ENCODE results near the gene HAUS7. TPM values are rescaled to one million over a fixed set of nuclear protein-coding genes. Genes with fewer than 3 reads are reported as not detected.

Gene HAUS7
- total RNA-seq, 1 donor from 2014 or later: 62.7 TPM

GRCh38 chrX:153454901-153455550, 15.3 kb downstream of the HAUS7 start:
- no peaks in the 10 kb centered on the region for H3K4me1 Mint-ChIP-seq (ENCODE audit: low read depth)
- H3K36me3 Mint-ChIP-seq (ENCODE audit: low read depth): peaks cover 9% of the 10 kb centered on the region
- intact Hi-C loops (cut with micrococcal nuclease): no loop called here
- no peak overlapping the region for H3K4me3 Mint-ChIP-seq
- no peaks in the 10 kb centered on the region for H3K9me3 Mint-ChIP-seq
- H3K27me3 Mint-ChIP-seq (ENCODE audit: insufficient read depth): no peaks in the 10 kb centered on the region
- no peak overlapping the region for H3K27ac Mint-ChIP-seq
- DNase-seq (ENCODE audit: low spot score): no peak

GRCh38 chrX:153450949-153451277, 19.5 kb downstream of the HAUS7 start:
- peaks cover 2% of the 10 kb centered on the region for H3K36me3 Mint-ChIP-seq (ENCODE audit: low read depth)
- no peaks in the 10 kb centered on the region for H3K9me3 Mint-ChIP-seq
- H3K4me3 Mint-ChIP-seq: no peak overlapping the region
- no peak overlapping the region for H3K27ac Mint-ChIP-seq
- DNase-seq (ENCODE audit: low spot score): no peak
- intact Hi-C loops (cut with micrococcal nuclease): no loop called here
- H3K27me3 Mint-ChIP-seq (ENCODE audit: insufficient read depth): no peaks in the 10 kb centered on the region
- H3K4me1 Mint-ChIP-seq (ENCODE audit: low read depth): no peaks in the 10 kb centered on the region

GRCh38 chrX:153450114-153450948, 20.0 kb downstream of the HAUS7 start:
- no peaks in the 10 kb centered on the region for H3K9me3 Mint-ChIP-seq
- H3K36me3 Mint-ChIP-seq (ENCODE audit: low read depth): peaks cover 2% of the 10 kb centered on the region
- H3K27ac Mint-ChIP-seq: no peak overlapping the region
- DNase-seq (ENCODE audit: low spot score): no peak
- H3K4me1 Mint-ChIP-seq (ENCODE audit: low read depth): no peaks in the 10 kb centered on the region
- no peak overlapping the region for H3K4me3 Mint-ChIP-seq
- intact Hi-C loops (cut with micrococcal nuclease): no loop called here
- no peaks in the 10 kb centered on the region for H3K27me3 Mint-ChIP-seq (ENCODE audit: insufficient read depth)

GRCh38 chrX:153449368-153450113, 20.8 kb downstream of the HAUS7 start:
- Mint-ChIP-seq H3K27ac (no peak overlapping the region), H3K4me3 (no peak overlapping the region), H3K9me3 (no peaks in the 10 kb centered on the region), H3K27me3 (ENCODE audit: insufficient read depth) (no peaks in the 10 kb centered on the region), H3K36me3 (ENCODE audit: low read depth) (peaks cover 2% of the 10 kb centered on the region), H3K4me1 (ENCODE audit: low read depth) (no peaks in the 10 kb centered on the region)
- intact Hi-C loops (cut with micrococcal nuclease): no loop called here
- DNase-seq (ENCODE audit: low spot score): no peak

GRCh38 chrX:153448556-153449367, 21.6 kb downstream of the HAUS7 start:
- Mint-ChIP-seq H3K27ac (no peak overlapping the region), H3K4me1 (ENCODE audit: low read depth) (no peaks in the 10 kb centered on the region), H3K4me3 (no peak overlapping the region), H3K36me3 (ENCODE audit: low read depth) (peaks cover 2% of the 10 kb centered on the region), H3K27me3 (ENCODE audit: insufficient read depth) (no peaks in the 10 kb centered on the region), H3K9me3 (no peaks in the 10 kb centered on the region)
- no peak for DNase-seq (ENCODE audit: low spot score)
- intact Hi-C loops (cut with micrococcal nuclease): no loop called here

GRCh38 chrX:153447581-153447960, 22.8 kb downstream of the HAUS7 start:
- Mint-ChIP-seq H3K36me3 (ENCODE audit: low read depth) (peaks cover 2% of the 10 kb centered on the region), H3K27ac (no peak overlapping the region), H3K9me3 (no peaks in the 10 kb centered on the region), H3K4me3 (no peak overlapping the region), H3K4me1 (ENCODE audit: low read depth) (no peaks in the 10 kb centered on the region), H3K27me3 (ENCODE audit: insufficient read depth) (no peaks in the 10 kb centered on the region)
- no peak for DNase-seq (ENCODE audit: low spot score)
- intact Hi-C loops (cut with micrococcal nuclease): no loop called here

GRCh38 chrX:153446950-153447580, 23.3 kb downstream of the HAUS7 start:
- H3K4me1 Mint-ChIP-seq (ENCODE audit: low read depth): no peaks in the 10 kb centered on the region
- H3K27me3 Mint-ChIP-seq (ENCODE audit: insufficient read depth): no peaks in the 10 kb centered on the region
- H3K9me3 Mint-ChIP-seq: no peaks in the 10 kb centered on the region
- intact Hi-C loops (cut with micrococcal nuclease): no loop called here
- DNase-seq (ENCODE audit: low spot score): no peak
- H3K4me3 Mint-ChIP-seq: no peak overlapping the region
- H3K27ac Mint-ChIP-seq: no peak overlapping the region
- peaks cover 2% of the 10 kb centered on the region for H3K36me3 Mint-ChIP-seq (ENCODE audit: low read depth)

GRCh38 chrX:153446636-153446936, 23.8 kb downstream of the HAUS7 start:
- no peak for DNase-seq (ENCODE audit: low spot score)
- peaks cover 2% of the 10 kb centered on the region for H3K36me3 Mint-ChIP-seq (ENCODE audit: low read depth)
- H3K27me3 Mint-ChIP-seq (ENCODE audit: insufficient read depth): no peaks in the 10 kb centered on the region
- H3K9me3 Mint-ChIP-seq: no peaks in the 10 kb centered on the region
- H3K4me3 Mint-ChIP-seq: no peak overlapping the region
- H3K4me1 Mint-ChIP-seq (ENCODE audit: low read depth): no peaks in the 10 kb centered on the region
- intact Hi-C loops (cut with micrococcal nuclease): no loop called here
- no peak overlapping the region for H3K27ac Mint-ChIP-seq

- no peak within 1 kb of the TSS for H3K27ac Mint-ChIP-seq
- H3K9me3 Mint-ChIP-seq: no peaks in the 10 kb centered on the region
- H3K27me3 Mint-ChIP-seq (ENCODE audit: insufficient read depth): no peaks in the 10 kb centered on the region
- H3K4me1 Mint-ChIP-seq (ENCODE audit: low read depth): no peaks in the 10 kb centered on the region
- DNase-seq (ENCODE audit: low spot score): no peak
- intact Hi-C loops (cut with micrococcal nuclease): no loop called here
- H3K4me3 Mint-ChIP-seq: no peak within 1 kb of the TSS
- H3K36me3 Mint-ChIP-seq (ENCODE audit: low read depth): peaks cover 1% of the 10 kb centered on the region
Observed at GRCh38 chrX:153445856-153446635, 24.3 kb downstream of the HAUS7 start, which contains the start of gene TREX2. Gene TREX2 (minus strand): TSS chrX:153446056. CDS start chrX:153445430, 626 bp downstream.

- Mint-ChIP-seq H3K4me1 (ENCODE audit: low read depth) (no peaks in the 10 kb centered on the region), H3K27me3 (ENCODE audit: insufficient read depth) (no peaks in the 10 kb centered on the region), H3K4me3 (no peak overlapping the region), H3K9me3 (no peaks in the 10 kb centered on the region), H3K27ac (no peak overlapping the region), H3K36me3 (ENCODE audit: low read depth) (no peaks in the 10 kb centered on the region)
- DNase-seq (ENCODE audit: low spot score): no peak
- intact Hi-C loops (cut with micrococcal nuclease): no loop called here
Observed at GRCh38 chrX:153445106-153445855, 25.1 kb downstream of the HAUS7 start.

GRCh38 chrX:153444333-153445011, 25.9 kb downstream of the HAUS7 start:
- Mint-ChIP-seq H3K4me1 (ENCODE audit: low read depth) (no peaks in the 10 kb centered on the region), H3K27ac (no peak overlapping the region), H3K36me3 (ENCODE audit: low read depth) (no peaks in the 10 kb centered on the region), H3K4me3 (no peak overlapping the region), H3K9me3 (no peaks in the 10 kb centered on the region), H3K27me3 (ENCODE audit: insufficient read depth) (peaks cover 2% of the 10 kb centered on the region)
- DNase-seq (ENCODE audit: low spot score): no peak
- intact Hi-C loops (cut with micrococcal nuclease): no loop called here

All from activated T-helper 1 cell treated with anti-CD3 and anti-CD28 coated beads, Interleukin-12 subunit alpha, Interleukin-12 subunit beta, Interleukin-2, Interleukin-4 antibody, amounts not matched to agents 30 ng/mL and 10 ng/mL and 1 ng/mL, durations not matched to agents 14 hours and 24 hours and 36 hours (primary cell).